Immature natural killer cell (primary cell): ENCODE data around the gene NEMP1. TPM values are rescaled to one million over a fixed set of nuclear protein-coding genes. Genes with fewer than 3 reads are reported as not detected.
A peak's percentile ranks its signal among the peaks of the same experiment; 100 is the strongest.

Experiments
- DNase-seq, 3 donors: peaks; one replicate each; pipeline ENCODE4 v3.0.0; 2022; ENCODE audit warnings: mixed read lengths in 1 of 3
- H3K27ac Mint-ChIP-seq, 6 donors: one replicate each; pipeline ENCODE4 v1.8.0; 2020; ENCODE audit warnings: mixed read lengths in 6 of 6, mild to moderate bottlenecking in 5 of 6, inconsistent platforms in 4 of 6, moderate library complexity in 3 of 6
- H3K27me3 Mint-ChIP-seq, 3 donors: one replicate each; pipeline ENCODE4 v1.8.0; 2020 to 2021; ENCODE audit warnings: low read depth in 3 of 3, mild to moderate bottlenecking in 3 of 3, mixed read lengths in 3 of 3, moderate library complexity in 3 of 3, inconsistent platforms in 1 of 3
- H3K36me3 Mint-ChIP-seq, 3 donors: one replicate each; pipeline ENCODE4 v1.8.0; 2020; ENCODE audit warnings: mixed read lengths in 3 of 3, inconsistent platforms in 2 of 3, mild to moderate bottlenecking in 2 of 3
- H3K4me1 Mint-ChIP-seq, 2 donors: one replicate each; pipeline ENCODE4 v1.8.0; 2020; ENCODE audit warnings: inconsistent platforms in 2 of 2, mild to moderate bottlenecking in 2 of 2, mixed read lengths in 2 of 2, moderate library complexity in 1 of 2
- H3K4me3 Mint-ChIP-seq, 5 donors: one replicate each; pipeline ENCODE4 v1.8.0; 2020; ENCODE audit warnings: mild to moderate bottlenecking in 5 of 5, mixed read lengths in 5 of 5, inconsistent platforms in 3 of 5, moderate library complexity in 3 of 5
- H3K9me3 Mint-ChIP-seq, 6 donors: one replicate each; pipeline ENCODE4 v1.8.0; 2020; ENCODE audit warnings: mild to moderate bottlenecking in 6 of 6, mixed read lengths in 6 of 6, inconsistent platforms in 4 of 6, moderate library complexity in 3 of 6
- polyA plus RNA-seq, 3 donors: library from polyadenylated mRNA; unstranded; fragments of 300-500 nt; fragmentation: Illumina TruSeq; gene quantifications; one replicate each; pipeline ENCODE4 v1.2.3, GENCODE V29; 2021

NEMP1 gene
- polyA plus RNA-seq, 3 donors from 2014 or later: 1.6 to 4.1 (median 2.6) TPM

GRCh38 chr12:57101892-57102695 is 23.5 kb upstream of the NEMP1 start:
- Mint-ChIP-seq H3K4me1 (peaks cover 43% of the 10 kb centered on the region in 2 donors), H3K27me3 (peaks cover 0 to 7% (median 3%) of the 10 kb centered on the region in 3 donors), H3K4me3 (peak overlapping the region; percentile 30 to 67 (median 59)), H3K9me3 (no peaks in the 10 kb centered on the region), H3K27ac (peak overlapping the region; percentile 90 to 95 (median 92)), H3K36me3 (peaks cover 6 to 39% (median 22%) of the 10 kb centered on the region in 3 donors)
- peak in 1 of 3 donors; percentile 51 for DNase-seq

GRCh38 chr12:57099766-57100165 is 21.2 kb upstream of the NEMP1 start:
- Mint-ChIP-seq H3K9me3 (no peaks in the 10 kb centered on the region), H3K27me3 (peaks cover 0 to 7% (median 4%) of the 10 kb centered on the region in 3 donors), H3K4me3 (no peak overlapping the region), H3K27ac (peak overlapping the region in 5 of 6 donors; percentile 16 to 80 (median 62)), H3K4me1 (peaks cover 35 to 37% of the 10 kb centered on the region in 2 donors), H3K36me3 (peaks cover 12 to 41% (median 18%) of the 10 kb centered on the region in 3 donors)
- no peak for DNase-seq

GRCh38 chr12:57099047-57099714 is 20.6 kb upstream of the NEMP1 start:
- peaks cover 30 to 32% of the 10 kb centered on the region in 2 donors for H3K4me1 Mint-ChIP-seq
- no peak for DNase-seq
- H3K9me3 Mint-ChIP-seq: no peaks in the 10 kb centered on the region
- peaks cover 0 to 7% (median 4%) of the 10 kb centered on the region in 3 donors for H3K27me3 Mint-ChIP-seq
- H3K36me3 Mint-ChIP-seq: peaks cover 12 to 36% (median 18%) of the 10 kb centered on the region in 3 donors
- H3K27ac Mint-ChIP-seq: peak overlapping the region; percentile 16 to 80 (median 56)
- H3K4me3 Mint-ChIP-seq: no peak overlapping the region

GRCh38 chr12:57098546-57098945 is 20.0 kb upstream of the NEMP1 start:
- Mint-ChIP-seq H3K36me3 (peaks cover 12 to 32% (median 18%) of the 10 kb centered on the region in 3 donors), H3K27ac (peak overlapping the region in 5 of 6 donors; percentile 31 to 74 (median 57)), H3K4me3 (no peak overlapping the region), H3K9me3 (no peaks in the 10 kb centered on the region), H3K27me3 (peaks cover 0 to 7% (median 4%) of the 10 kb centered on the region in 3 donors), H3K4me1 (peaks cover 27 to 29% of the 10 kb centered on the region in 2 donors)
- no peak for DNase-seq

GRCh38 chr12:57097554-57097835 is 18.9 kb upstream of the NEMP1 start:
- Mint-ChIP-seq H3K27me3 (peaks cover 2 to 4% (median 2%) of the 10 kb centered on the region in 3 donors), H3K4me3 (no peak overlapping the region), H3K36me3 (peaks cover 12 to 32% (median 18%) of the 10 kb centered on the region in 3 donors), H3K4me1 (peaks cover 22 to 27% of the 10 kb centered on the region in 2 donors), H3K27ac (no peak overlapping the region), H3K9me3 (no peaks in the 10 kb centered on the region)
- no peak for DNase-seq

- Mint-ChIP-seq H3K4me3 (no peak overlapping the region), H3K4me1 (peaks cover 17 to 23% of the 10 kb centered on the region in 2 donors), H3K36me3 (peaks cover 12 to 32% (median 18%) of the 10 kb centered on the region in 3 donors), H3K27me3 (peaks cover 0 to 2% (median 1%) of the 10 kb centered on the region in 3 donors), H3K9me3 (no peaks in the 10 kb centered on the region), H3K27ac (peak overlapping the region in 2 of 6 donors; percentile 54 to 55)
- no peak for DNase-seq
These were observed 18.4 kb upstream of the NEMP1 start for GRCh38 chr12:57096748-57097553.

- peak overlapping the region in 2 of 6 donors; percentile 14 to 55 for H3K27ac Mint-ChIP-seq
- peaks cover 12 to 32% (median 18%) of the 10 kb centered on the region in 3 donors for H3K36me3 Mint-ChIP-seq
- no peak overlapping the region for H3K4me3 Mint-ChIP-seq
- H3K9me3 Mint-ChIP-seq: no peaks in the 10 kb centered on the region
- peaks cover 0 to 4% (median 1%) of the 10 kb centered on the region in 3 donors for H3K27me3 Mint-ChIP-seq
- peaks cover 14 to 20% of the 10 kb centered on the region in 2 donors for H3K4me1 Mint-ChIP-seq
- no peak for DNase-seq
These were observed 17.5 kb upstream of the NEMP1 start for GRCh38 chr12:57096099-57096572.

GRCh38 chr12:57095440-57095839 is 16.8 kb upstream of the NEMP1 start:
- no peak overlapping the region for H3K4me3 Mint-ChIP-seq
- H3K36me3 Mint-ChIP-seq: peaks cover 12 to 32% (median 18%) of the 10 kb centered on the region in 3 donors
- peak overlapping the region in 4 of 6 donors; percentile 31 to 62 (median 52) for H3K27ac Mint-ChIP-seq
- no peak for DNase-seq
- peaks cover 14 to 24% of the 10 kb centered on the region in 2 donors for H3K4me1 Mint-ChIP-seq
- H3K9me3 Mint-ChIP-seq: no peaks in the 10 kb centered on the region
- peaks cover 0 to 4% (median 2%) of the 10 kb centered on the region in 3 donors for H3K27me3 Mint-ChIP-seq

- Mint-ChIP-seq H3K4me1 (peaks cover 18 to 24% of the 10 kb centered on the region in 2 donors), H3K4me3 (no peak overlapping the region)
These were observed 15.9 kb upstream of the NEMP1 start for GRCh38 chr12:57094208-57095160.

GRCh38 chr12:57093415-57094207 is 15.0 kb upstream of the NEMP1 start:
- Mint-ChIP-seq H3K27ac (peak overlapping the region in 4 of 6 donors; percentile 36 to 84 (median 62)), H3K4me1 (peaks cover 21 to 25% of the 10 kb centered on the region in 2 donors), H3K27me3 (peaks cover 0 to 6% (median 4%) of the 10 kb centered on the region in 3 donors), H3K36me3 (peaks cover 6 to 21% (median 9%) of the 10 kb centered on the region in 3 donors), H3K9me3 (no peaks in the 10 kb centered on the region), H3K4me3 (peak overlapping the region in 1 of 5 donors; percentile 29)
- DNase-seq: peak; percentile 47 to 51 (median 47)

More at GRCh38 chr12:57094208-57095160, 15.9 kb upstream of the NEMP1 start:
- H3K27ac Mint-ChIP-seq: peak overlapping the region in 4 of 6 donors; percentile 45 to 70 (median 52)
- H3K27me3 Mint-ChIP-seq: peaks cover 0 to 6% (median 4%) of the 10 kb centered on the region in 3 donors
- H3K9me3 Mint-ChIP-seq: no peaks in the 10 kb centered on the region
- peaks cover 11 to 28% (median 11%) of the 10 kb centered on the region in 3 donors for H3K36me3 Mint-ChIP-seq
- no peak for DNase-seq

GRCh38 chr12:57092876-57093414 is 14.4 kb upstream of the NEMP1 start:
- Mint-ChIP-seq H3K4me3 (no peak overlapping the region), H3K4me1 (peaks cover 26 to 30% of the 10 kb centered on the region in 2 donors), H3K27me3 (peaks cover 3 to 10% (median 7%) of the 10 kb centered on the region in 3 donors), H3K9me3 (no peaks in the 10 kb centered on the region), H3K36me3 (peaks cover 6 to 17% (median 9%) of the 10 kb centered on the region in 3 donors), H3K27ac (peak overlapping the region in 3 of 6 donors; percentile 46 to 84 (median 68))
- DNase-seq: no peak
